Panc1 (cell line): ENCODE results near the gene RAX2.

Experiments used
- CTCF ChIP-seq: fragments of 450-650 bp; IDR thresholded peaks from 2 replicates; pipeline ENCODE4 v1.5.1; 2017; ENCODE audit warnings: mild to moderate bottlenecking
- POLR2AphosphoS5 ChIP-seq: IDR thresholded peaks from 2 replicates; pipeline ENCODE4 v1.6.1; 2012; ENCODE audit warnings: mild to moderate bottlenecking, low read depth, low read length, moderate library complexity
- SIN3A ChIP-seq: IDR thresholded peaks from 2 replicates; pipeline ENCODE4 v1.6.1; 2012; ENCODE audit warnings: low read depth, mild to moderate bottlenecking, low read length, moderate library complexity, borderline replicate concordance; ENCODE audit not compliant: insufficient read depth
- TF ChIP-seq, protein P1 (sequence below), 2 experiments: IDR thresholded peaks; 2 replicates each; pipeline ENCODE4 v1.6.1; 2011 to 2012; ENCODE audit warnings: low read depth in 2 of 2, control low read depth in 1 of 2, low read length in 1 of 2, mild to moderate bottlenecking in 1 of 2, moderate library complexity in 1 of 2; ENCODE audit not compliant: insufficient read depth in 1 of 2

- TF ChIP-seq CTCF (no peak), SIN3A (no peak), POLR2AphosphoS5 (no peak)
- TF ChIP-seq, protein P1, sequence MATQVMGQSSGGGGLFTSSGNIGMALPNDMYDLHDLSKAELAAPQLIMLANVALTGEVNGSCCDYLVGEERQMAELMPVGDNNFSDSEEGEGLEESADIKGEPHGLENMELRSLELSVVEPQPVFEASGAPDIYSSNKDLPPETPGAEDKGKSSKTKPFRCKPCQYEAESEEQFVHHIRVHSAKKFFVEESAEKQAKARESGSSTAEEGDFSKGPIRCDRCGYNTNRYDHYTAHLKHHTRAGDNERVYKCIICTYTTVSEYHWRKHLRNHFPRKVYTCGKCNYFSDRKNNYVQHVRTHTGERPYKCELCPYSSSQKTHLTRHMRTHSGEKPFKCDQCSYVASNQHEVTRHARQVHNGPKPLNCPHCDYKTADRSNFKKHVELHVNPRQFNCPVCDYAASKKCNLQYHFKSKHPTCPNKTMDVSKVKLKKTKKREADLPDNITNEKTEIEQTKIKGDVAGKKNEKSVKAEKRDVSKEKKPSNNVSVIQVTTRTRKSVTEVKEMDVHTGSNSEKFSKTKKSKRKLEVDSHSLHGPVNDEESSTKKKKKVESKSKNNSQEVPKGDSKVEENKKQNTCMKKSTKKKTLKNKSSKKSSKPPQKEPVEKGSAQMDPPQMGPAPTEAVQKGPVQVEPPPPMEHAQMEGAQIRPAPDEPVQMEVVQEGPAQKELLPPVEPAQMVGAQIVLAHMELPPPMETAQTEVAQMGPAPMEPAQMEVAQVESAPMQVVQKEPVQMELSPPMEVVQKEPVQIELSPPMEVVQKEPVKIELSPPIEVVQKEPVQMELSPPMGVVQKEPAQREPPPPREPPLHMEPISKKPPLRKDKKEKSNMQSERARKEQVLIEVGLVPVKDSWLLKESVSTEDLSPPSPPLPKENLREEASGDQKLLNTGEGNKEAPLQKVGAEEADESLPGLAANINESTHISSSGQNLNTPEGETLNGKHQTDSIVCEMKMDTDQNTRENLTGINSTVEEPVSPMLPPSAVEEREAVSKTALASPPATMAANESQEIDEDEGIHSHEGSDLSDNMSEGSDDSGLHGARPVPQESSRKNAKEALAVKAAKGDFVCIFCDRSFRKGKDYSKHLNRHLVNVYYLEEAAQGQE (IDR thresholded peaks at IDR 0.05; ENCODE audit: insufficient read depth in 1 of 2, low read depth in 2 of 2, low read length in 1 of 2), result no peak
Observed at GRCh38 chr19:3808420-3809143, 36.6 kb upstream of the RAX2 start.
